GM21619 (cell line): ENCODE measurements around the gene NCSTN.
A peak's percentile ranks its signal among the peaks of the same experiment; 100 is the strongest.

Experiments
- ATAC-seq: cut with Tn5 transposase; IDR thresholded peaks from one replicate; pipeline ENCODE4 v1.9.1; 2021; ENCODE audit not compliant: unreplicated experiment

NCSTN gene

GRCh38 chr1:160342953-160343869, at the start of gene NCSTN, which contains the start of gene COPA:
TSS of gene NCSTN (plus strand) at chr1:160343383. CDS start at chr1:160343397, 14 bp downstream.
TSS of gene COPA (minus strand) at chr1:160343250. CDS start at chr1:160343170, 80 bp downstream.
- peak; percentile 93 for ATAC-seq

- ATAC-seq: no peak
Measured at GRCh38 chr1:160296036-160296435, 47.1 kb upstream of the NCSTN start.

GRCh38 chr1:160300173-160300572, 43.0 kb upstream of the NCSTN start:
- ATAC-seq: no peak

GRCh38 chr1:160307118-160307791, 35.9 kb upstream of the NCSTN start:
- no peak for ATAC-seq

- ATAC-seq: no peak
Measured at GRCh38 chr1:160308451-160309184, 34.6 kb upstream of the NCSTN start.

GRCh38 chr1:160309185-160309557, 34.0 kb upstream of the NCSTN start:
- ATAC-seq: no peak

- ATAC-seq: no peak
Measured at GRCh38 chr1:160309571-160309970, 33.6 kb upstream of the NCSTN start.

- ATAC-seq: no peak
Measured at GRCh38 chr1:160315359-160315758, 27.8 kb upstream of the NCSTN start.

GRCh38 chr1:160322831-160323230, 20.4 kb upstream of the NCSTN start:
- ATAC-seq: no peak

- ATAC-seq: no peak
Measured at GRCh38 chr1:160325252-160325651, 17.9 kb upstream of the NCSTN start.

GRCh38 chr1:160326418-160326817, 16.8 kb upstream of the NCSTN start:
- ATAC-seq: no peak

- no peak for ATAC-seq
Measured at GRCh38 chr1:160328184-160328583, 15.0 kb upstream of the NCSTN start.

- no peak for ATAC-seq
Measured at GRCh38 chr1:160330119-160330518, 13.1 kb upstream of the NCSTN start.

GRCh38 chr1:160332516-160332915, 10.7 kb upstream of the NCSTN start:
- ATAC-seq: no peak

- no peak for ATAC-seq
Measured at GRCh38 chr1:160338580-160338979, 4.6 kb upstream of the NCSTN start.

GRCh38 chr1:160340146-160340545, 3.0 kb upstream of the NCSTN start:
- no peak for ATAC-seq

GRCh38 chr1:160340866-160341265, 2.3 kb upstream of the NCSTN start:
- no peak for ATAC-seq

GRCh38 chr1:160342526-160342925, 657 bp upstream of the NCSTN start:
- ATAC-seq: no peak

- no peak for ATAC-seq
Measured at GRCh38 chr1:160344241-160344640, 1.1 kb downstream of the NCSTN start.

- no peak for ATAC-seq
Measured at GRCh38 chr1:160344936-160345335, 1.8 kb downstream of the NCSTN start.

GRCh38 chr1:160346463-160346862, 3.3 kb downstream of the NCSTN start:
- ATAC-seq: no peak
